Measurements from ENCODE around the gene LAMA2. TPM values are rescaled to one million over a fixed set of nuclear protein-coding genes. Genes with fewer than 3 reads are reported as not detected.

Gene LAMA2
- total RNA-seq, 2 donors from 2014 or later = 91.5 to 139 TPM

DNA sequence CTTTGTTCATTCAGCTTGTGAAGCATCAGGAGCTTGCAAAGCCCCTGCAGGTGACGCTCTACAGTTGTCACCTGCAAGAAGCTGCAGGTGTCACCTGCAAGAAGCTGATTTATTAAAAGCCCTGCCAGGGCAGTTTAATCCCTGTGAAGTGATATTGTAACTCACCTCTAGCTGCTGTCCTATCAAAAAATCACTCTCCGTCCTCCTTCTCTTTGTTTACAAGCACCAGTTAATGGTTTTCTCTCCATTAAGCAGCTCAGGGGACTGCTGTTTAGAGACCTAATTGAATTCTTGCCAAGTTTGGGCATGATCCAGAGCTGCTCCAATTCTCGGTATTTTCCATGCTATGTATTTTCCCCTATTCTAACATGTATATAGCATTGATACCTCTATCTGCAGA is 481.1 kb downstream of the LAMA2 start:
- no peak for DNase-seq (ENCODE audit: low spot score)
- intact Hi-C loops (cut with DNase I) = no loop called here

DNA sequence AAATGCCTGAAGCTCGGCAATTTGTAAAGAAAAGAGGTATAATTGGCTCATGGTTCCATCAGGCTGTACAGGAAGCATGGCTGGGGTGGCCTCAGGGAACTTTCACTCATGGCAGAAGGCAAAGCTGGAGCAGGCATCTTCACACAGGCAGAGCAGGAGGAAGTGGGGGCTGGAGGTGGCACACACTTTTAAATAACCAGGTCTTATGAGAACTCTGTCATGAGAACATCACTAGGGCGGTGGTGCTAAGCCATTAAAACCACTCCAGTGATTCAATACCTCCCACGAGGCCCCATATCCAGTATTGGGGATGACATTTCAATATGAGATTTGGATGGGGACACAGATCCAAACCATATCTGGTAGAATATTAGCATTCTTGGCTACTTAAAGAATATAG is 481.8 kb downstream of the LAMA2 start:
- intact Hi-C loops (cut with DNase I) = no loop called here
- DNase-seq (ENCODE audit: low spot score) = no peak

- DNase-seq (ENCODE audit: low spot score) = no peak
- intact Hi-C loops (cut with DNase I) = no loop called here
Measured at GRCh38 chr6:129368076-129368475, 485.1 kb downstream of the LAMA2 start.

DNA sequence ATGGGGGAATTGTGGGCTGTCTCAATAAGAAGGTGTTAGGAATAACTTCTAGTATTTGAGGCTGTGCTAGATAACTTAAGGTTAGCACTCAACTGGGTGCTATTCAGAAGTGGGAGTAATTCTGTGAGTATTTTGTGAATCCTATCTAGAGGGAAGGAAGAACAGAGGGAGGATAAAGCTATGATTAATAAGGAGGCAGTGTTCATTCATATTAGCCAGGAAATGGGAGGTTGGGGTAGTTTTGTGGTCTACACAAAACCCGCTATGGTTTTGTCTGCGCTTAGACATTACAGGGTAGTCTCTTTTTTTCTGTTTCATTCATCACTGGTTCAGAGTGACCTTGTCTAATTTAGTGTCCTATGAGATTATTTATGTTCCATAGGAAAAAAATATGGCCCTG is 486.0 kb downstream of the LAMA2 start:
- no peak for DNase-seq (ENCODE audit: low spot score)
- intact Hi-C loops (cut with DNase I) = no loop called here

GRCh38 chr6:129369737-129370136 is 486.8 kb downstream of the LAMA2 start:
- intact Hi-C loops (cut with DNase I) = no loop called here
- no peak for DNase-seq (ENCODE audit: low spot score)

DNA sequence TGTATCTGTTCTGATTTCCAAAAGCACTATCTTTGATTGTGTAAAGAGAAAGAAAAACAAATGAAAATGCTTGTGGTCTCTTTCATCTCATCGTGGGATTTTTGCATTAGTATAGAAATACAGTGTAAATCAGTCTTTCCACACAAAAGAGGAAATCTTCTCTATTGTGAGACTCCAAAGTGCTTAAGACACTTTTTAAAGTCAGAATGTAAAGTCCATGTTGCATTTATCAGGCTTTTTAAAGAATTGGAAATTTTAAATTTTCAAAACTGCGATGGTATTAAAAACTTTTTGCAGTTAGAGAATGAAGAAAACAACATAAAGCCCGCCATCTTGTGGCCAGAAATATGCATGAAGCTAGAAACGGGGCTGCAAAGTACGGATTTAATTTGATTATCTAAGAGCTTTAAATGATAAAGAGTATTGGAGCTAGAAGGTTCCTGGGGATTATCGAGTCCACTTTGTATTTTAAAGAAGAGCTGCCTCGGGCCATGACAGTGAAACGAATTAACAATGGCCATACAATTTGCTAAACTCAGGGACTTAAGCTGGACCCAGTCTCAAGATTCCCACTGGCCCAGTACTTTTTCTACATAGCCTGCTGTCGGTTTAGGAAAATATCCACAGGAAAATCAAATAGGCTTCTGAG is 487.5 kb downstream of the LAMA2 start:
- DNase-seq (ENCODE audit: low spot score) = no peak
- intact Hi-C loops (cut with DNase I) = no loop called here

GRCh38 chr6:129381885-129382284 is 498.9 kb downstream of the LAMA2 start:
- no peak for DNase-seq (ENCODE audit: low spot score)
- intact Hi-C loops (cut with DNase I) = no loop called here

DNA sequence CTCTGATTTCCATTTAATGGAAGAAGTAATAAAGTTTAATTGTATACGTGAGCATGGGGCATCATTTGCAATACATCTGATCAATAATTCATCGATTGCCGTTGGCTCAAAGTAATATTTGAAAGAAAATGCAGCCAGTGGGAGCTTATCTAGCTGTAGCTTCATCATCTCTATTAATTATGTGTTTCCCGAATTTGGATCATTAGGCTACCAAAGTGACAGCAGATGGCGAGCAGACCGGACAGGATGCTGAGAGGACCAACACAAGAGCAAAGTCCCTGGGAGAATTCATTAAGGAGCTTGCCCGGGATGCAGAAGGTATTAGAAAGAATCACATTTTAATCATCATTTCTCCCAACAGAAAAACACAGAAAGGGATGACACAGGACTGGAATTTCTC is 500.0 kb downstream of the LAMA2 start:
- intact Hi-C loops (cut with DNase I) = no loop called here
- DNase-seq (ENCODE audit: low spot score) = no peak

GRCh38 chr6:129385117-129385516 is 502.2 kb downstream of the LAMA2 start:
- no peak for DNase-seq (ENCODE audit: low spot score)
- intact Hi-C loops (cut with DNase I) = no loop called here

GRCh38 chr6:129390900-129391299 is 508.0 kb downstream of the LAMA2 start:
- intact Hi-C loops (cut with DNase I) = no loop called here
- no peak for DNase-seq (ENCODE audit: low spot score)

DNA sequence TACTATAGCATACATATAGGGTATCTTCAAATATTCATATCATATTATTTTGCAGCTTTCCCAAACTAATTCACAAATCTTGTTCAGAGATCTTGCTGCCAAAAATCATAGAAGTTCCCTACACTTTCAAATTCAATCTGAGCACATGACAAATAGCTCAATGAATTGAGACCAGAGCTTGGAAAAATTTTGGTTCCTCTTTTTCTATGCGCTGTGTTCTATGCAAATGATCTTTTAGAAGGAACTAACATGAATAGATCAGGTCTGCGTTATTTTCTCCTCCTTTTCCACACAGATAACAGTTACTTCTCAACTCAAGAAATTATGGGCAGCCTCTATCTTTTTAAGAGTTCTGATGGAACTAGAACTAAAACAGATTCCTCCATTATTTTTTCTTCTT is 510.7 kb downstream of the LAMA2 start:
- DNase-seq (ENCODE audit: low spot score) = no peak
- intact Hi-C loops (cut with DNase I) = no loop called here

GRCh38 chr6:129398764-129399163 is 515.8 kb downstream of the LAMA2 start:
- intact Hi-C loops (cut with DNase I) = no loop called here
- no peak for DNase-seq (ENCODE audit: low spot score)

DNA sequence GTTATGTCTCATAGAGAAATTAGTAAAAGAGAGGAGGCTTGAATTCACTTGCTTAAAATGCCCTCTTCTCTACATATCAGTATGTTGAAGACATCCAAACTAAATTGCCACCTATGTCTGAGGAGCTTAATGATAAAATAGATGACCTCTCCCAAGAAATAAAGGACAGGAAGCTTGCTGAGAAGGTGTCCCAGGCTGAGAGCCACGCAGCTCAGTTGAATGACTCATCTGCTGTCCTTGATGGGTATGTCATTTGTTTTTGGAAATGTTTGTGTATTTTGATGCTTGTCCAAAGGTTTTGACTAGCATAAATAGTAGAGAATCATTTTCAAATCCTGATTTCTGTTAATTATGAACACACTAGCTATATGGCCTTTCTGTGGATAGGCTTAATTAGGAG is 519.3 kb downstream of the LAMA2 start:
- intact Hi-C loops (cut with DNase I) = no loop called here
- no peak for DNase-seq (ENCODE audit: low spot score)

- intact Hi-C loops (cut with DNase I) = no loop called here
- DNase-seq (ENCODE audit: low spot score) = no peak
Measured at GRCh38 chr6:129411092-129411491, 528.2 kb downstream of the LAMA2 start.

- intact Hi-C loops (cut with DNase I) = no loop called here
- DNase-seq (ENCODE audit: low spot score) = no peak
Measured at GRCh38 chr6:129416337-129416990, 533.5 kb downstream of the LAMA2 start.

DNA sequence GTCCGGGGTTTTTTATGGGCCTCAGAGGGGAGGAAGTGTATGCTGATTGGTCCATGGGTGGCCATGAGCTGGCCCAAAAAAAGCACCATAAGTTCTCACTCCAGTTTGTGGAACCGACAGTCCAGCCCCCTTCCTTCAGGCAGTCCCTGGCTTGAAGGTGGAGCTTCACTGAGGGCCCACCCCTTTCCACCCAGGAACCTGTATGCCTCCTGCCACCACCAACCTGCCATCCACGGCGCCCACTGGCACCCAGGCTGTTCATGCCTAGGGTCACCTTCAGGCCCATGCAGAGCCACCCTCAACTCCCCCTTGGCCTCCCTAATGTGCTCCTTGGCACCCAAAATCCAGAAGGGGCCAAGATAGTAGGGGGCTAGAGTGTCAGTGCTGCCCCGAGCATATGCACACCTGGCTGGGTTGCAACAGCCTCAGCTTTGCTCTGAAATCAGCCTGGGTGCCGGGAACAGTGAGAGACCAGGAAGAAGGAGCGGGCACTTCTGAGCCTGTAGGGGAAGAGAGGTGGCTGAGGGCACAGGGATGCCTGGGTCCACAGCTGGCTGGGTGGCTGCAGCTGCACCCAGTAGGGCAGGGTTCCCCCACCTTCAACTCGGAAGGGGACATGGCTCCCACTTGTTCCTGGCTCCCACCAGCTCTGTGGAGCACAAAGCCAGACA is 534.6 kb downstream of the LAMA2 start:
- intact Hi-C loops (cut with DNase I) = no loop called here
- DNase-seq (ENCODE audit: low spot score) = no peak

DNA sequence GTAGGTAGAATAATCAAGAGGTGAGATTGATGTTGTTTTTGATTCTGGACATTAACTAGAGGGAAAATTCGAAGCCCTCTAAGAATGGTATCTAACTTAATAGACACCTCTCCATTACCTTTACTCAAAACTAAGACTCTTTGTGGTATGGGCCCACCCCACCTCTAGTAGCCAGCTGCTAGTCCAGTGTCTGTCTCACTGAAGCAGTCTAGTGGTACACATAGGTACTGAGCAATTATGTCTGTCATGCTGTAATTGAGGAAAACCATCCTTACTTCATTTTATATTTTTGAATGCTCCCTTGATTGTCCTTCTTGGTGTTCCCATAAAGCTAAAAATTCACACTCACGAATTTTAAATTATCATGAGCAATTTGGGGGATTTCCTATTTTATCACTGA is 536.4 kb downstream of the LAMA2 start:
- no peak for DNase-seq (ENCODE audit: low spot score)
- intact Hi-C loops (cut with DNase I) = no loop called here

GRCh38 chr6:129426343-129426742 is 543.4 kb downstream of the LAMA2 start:
- intact Hi-C loops (cut with DNase I) = no loop called here
- no peak for DNase-seq (ENCODE audit: low spot score)

DNA sequence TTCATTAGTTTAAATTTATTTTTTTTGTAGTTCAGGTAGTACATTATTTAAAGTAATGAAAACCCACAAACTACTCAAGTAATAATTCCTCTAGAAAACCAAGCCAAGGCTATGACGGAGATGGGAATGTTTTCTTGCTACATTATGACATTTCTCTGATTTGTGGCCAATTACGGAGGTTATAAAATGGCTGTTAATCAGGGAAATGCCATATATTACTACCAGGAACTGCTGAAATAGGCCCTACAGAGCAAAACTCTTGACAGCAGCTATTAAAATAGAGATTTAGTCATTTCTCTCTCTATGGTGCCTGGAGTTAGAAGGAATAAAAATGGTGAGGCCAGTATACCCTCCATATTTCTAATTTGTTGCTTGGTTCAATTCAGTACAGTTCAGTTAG is 547.0 kb downstream of the LAMA2 start:
- intact Hi-C loops (cut with DNase I) = no loop called here
- no peak for DNase-seq (ENCODE audit: low spot score)

- no peak for DNase-seq (ENCODE audit: low spot score)
- intact Hi-C loops (cut with DNase I) = no loop called here
Measured at GRCh38 chr6:129432738-129433137, 549.8 kb downstream of the LAMA2 start.

DNA sequence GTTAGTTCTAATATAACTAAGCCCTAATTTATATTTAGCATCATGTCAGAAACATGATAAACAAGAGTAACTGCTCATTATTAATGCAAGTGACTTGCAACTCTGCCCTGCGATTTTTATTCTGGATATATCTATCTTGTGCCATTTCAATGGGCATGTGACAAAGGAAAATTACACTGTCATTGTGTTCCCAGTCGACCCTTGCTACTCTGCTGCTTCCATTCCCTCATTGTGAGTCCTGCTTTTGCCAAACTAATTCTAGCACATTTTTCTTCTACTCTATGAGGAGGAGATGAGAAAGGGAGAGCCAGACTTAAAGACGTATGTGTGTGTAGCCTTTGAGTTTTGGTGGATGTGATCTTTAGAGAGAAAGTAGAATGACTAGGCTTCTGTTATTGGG is 551.2 kb downstream of the LAMA2 start:
- intact Hi-C loops (cut with DNase I) = no loop called here
- DNase-seq (ENCODE audit: low spot score) = no peak

Measured in posterior vena cava (tissue), 2 donors.